Islet precursor cell (in vitro differentiated cells): Measurements from ENCODE around the gene NCOA3.
A peak's percentile ranks its signal among the peaks of the same experiment; 100 is the strongest.
"Not testable (repeated sequence)": the region's sequence is repeated elsewhere in the genome, so short reads cannot be mapped to it uniquely, and the experiment has no call there.

ENCODE experiments used
- DNase-seq: peaks from one replicate; pipeline ENCODE4 v3.0.0-alpha.2; 2018

NCOA3 gene

GRCh38 chr20:47541355-47541922, 39.8 kb downstream of the NCOA3 start:
- no peak for DNase-seq

GRCh38 chr20:47543006-47543431, 41.3 kb downstream of the NCOA3 start:
- DNase-seq, result no peak

DNA sequence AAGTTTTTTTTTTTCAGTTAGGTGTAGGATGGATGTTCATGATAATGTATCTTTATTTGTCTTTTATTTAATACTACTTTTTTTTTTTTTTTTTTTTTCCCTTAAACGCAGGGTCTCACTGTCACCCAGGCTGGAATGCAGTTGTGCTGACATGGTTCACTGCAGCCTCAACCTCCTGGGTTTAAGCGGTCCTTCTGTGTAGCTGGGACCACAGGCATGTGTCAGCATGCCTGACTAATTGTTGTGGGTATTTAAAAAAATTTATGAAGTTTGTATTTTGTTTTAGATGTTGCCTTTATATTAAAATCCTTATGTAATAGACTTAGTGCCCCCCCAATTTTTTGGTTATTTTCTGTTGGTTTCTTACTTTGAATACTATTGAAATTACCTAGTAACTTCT, 42.6 kb downstream of the NCOA3 start:
- DNase-seq, result peak; percentile 71

GRCh38 chr20:47544852-47545251, 43.2 kb downstream of the NCOA3 start:
- no peak for DNase-seq

GRCh38 chr20:47545499-47545898, 43.8 kb downstream of the NCOA3 start:
- no peak for DNase-seq

- DNase-seq, result no peak
Measured at GRCh38 chr20:47546184-47547033, 44.7 kb downstream of the NCOA3 start.

DNA sequence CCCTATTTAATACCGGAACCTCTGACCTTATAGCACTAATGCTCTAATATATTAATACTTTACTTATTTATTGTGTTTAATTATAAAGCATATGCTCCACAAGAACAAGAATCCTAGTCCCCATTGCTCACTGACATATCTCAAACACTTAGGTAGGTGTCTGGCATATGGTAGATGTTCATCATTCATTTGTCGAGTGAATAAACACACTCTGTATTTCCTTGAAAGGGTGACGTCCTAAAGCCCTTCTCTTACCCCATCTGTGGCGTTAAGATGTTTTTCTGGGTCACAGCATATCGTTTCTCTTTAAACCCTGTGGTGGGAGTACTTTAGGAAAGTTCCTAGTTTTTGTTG, 45.3 kb downstream of the NCOA3 start:
- no peak for DNase-seq

DNA sequence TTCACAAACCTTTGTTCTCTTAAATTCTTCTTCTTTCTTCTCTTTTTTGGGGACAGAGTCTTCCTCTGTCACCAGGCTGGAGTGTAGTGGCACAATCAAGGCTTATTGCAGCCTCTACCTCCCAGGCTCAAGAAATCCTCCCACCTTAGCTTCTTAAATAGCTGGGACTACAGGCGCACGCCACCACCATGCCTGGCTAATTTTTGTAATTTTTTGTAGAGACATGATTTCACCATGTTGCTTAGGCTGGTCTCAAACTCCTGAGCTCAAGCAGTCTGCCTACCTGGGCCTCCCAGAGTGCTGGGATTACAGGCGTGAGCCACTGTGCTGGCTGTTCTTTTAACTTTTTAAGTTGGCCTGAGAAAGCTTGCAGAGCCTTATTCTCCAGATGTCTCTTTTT, 48.0 kb downstream of the NCOA3 start:
- no peak for DNase-seq

- DNase-seq, result no peak
Measured at GRCh38 chr20:47551222-47551621, 49.5 kb downstream of the NCOA3 start.

DNA sequence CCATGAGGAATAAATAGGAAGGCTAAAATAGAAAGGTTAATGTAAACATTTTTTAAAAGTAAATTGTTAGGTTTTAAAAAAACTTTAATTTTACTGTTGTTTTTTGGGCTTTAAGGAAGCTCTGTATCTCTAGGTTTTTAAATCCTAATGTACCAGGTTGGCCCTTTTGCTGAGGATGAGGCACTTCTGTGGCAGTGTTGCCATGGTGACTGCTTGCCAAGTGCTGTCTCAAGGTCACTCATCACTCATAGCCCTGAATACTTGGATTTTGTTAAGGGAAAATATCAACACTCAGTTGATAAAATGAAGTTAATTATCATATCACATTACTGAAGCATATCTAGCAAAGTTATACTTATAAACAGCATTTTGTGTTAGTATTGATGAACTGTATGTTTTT, 50.2 kb downstream of the NCOA3 start:
- DNase-seq, result no peak

- DNase-seq, result no peak
Measured at GRCh38 chr20:47552996-47553395, 51.3 kb downstream of the NCOA3 start.

GRCh38 chr20:47553594-47554235, 52.0 kb downstream of the NCOA3 start:
- DNase-seq, result not testable (repeated sequence)

DNA sequence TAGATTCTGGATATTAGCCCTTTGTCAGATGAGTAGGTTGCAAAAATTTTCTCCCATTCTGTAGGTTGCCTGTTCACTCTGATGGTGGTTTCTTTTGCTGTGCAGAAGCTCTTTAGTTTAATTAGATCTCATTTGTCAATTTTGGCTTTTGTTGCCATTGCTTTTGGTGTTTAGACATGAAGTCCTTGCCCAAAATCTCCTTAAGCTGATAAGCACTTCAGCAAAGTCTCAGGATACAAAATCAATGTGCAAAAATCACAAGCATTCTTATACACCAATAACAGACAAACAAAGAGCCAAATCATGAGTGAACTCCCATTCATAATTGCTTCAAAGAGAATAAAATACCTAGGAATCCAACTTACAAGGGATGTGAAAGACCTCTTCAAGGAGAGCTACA, 52.6 kb downstream of the NCOA3 start:
- not testable (repeated sequence) for DNase-seq

DNA sequence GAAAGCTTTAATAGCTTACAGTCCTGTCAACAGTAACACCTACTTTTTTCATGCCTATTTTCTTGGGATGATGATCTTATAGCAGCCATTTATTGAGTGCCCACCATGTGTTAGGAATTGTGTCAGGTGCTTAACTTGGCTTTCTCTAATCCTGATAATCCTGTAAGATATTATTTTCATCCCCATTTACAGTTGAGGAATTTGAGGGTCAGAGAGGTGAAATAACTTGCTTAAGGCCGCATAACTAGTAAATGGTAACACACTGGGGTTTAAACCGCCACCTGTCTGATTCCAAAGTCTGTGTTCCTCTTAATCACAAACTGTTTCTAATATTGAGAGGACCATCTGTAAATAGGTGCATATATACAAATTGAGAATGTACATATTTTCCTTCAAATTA, 55.5 kb downstream of the NCOA3 start:
- DNase-seq, result no peak

- no peak for DNase-seq
Measured at GRCh38 chr20:47557791-47558190, 56.1 kb downstream of the NCOA3 start.

DNA sequence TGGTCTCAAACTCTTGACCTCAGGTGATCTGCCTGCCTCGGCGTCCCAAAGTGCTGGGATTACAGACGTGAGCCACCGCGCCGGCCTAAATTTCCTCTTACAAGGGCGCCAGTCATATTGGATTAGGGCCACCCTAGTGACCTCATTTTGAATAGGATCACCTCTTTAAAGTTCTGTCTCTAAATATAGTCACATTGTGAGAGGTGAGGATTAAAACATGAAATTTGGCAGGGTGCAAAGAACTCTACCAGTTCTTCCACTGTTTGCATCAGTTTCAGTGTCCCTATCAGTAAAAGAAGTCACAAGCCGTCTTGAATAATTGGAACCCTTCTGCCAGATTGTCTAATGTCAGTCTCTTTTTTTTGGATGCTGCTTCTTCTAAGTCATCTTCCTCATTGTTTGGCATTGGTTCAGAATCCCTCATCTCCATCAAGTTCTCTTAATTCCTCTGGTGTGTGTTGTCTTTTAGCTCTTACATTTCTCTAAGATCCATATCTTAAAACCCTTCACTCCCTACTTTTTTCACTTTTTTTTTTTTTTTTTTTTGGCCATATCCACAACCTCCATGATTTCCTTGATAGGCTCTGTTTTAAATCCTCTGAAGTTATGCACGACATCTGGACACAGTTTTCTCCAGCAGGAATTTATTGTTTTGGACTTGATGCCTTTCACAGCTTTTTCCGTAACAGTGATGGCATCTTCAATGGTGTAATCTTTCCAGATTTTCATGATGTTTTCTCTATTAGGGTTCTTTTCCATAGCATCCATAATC, 56.8 kb downstream of the NCOA3 start:
- no peak for DNase-seq

DNA sequence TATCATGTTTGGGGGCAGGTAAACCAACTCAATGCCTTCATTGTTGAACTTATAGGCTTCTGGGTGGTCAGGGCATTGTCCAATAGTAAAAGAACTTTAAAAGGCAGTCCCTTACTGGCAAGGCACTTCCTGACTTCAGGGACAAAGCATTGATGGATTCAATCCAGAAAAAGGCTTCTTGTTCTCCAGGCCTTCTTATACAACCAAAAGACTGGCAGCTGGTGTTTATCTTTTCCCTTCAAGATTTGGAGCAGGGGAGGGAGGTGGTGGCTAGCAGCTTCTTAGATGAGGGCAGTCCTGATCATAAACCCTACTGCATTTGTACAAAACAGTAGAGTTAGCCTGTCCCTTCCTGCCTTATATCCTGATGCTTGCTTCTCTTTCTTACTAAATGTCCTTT, 57.5 kb downstream of the NCOA3 start:
- no peak for DNase-seq

GRCh38 chr20:47561180-47561579, 59.5 kb downstream of the NCOA3 start:
- no peak for DNase-seq

DNA sequence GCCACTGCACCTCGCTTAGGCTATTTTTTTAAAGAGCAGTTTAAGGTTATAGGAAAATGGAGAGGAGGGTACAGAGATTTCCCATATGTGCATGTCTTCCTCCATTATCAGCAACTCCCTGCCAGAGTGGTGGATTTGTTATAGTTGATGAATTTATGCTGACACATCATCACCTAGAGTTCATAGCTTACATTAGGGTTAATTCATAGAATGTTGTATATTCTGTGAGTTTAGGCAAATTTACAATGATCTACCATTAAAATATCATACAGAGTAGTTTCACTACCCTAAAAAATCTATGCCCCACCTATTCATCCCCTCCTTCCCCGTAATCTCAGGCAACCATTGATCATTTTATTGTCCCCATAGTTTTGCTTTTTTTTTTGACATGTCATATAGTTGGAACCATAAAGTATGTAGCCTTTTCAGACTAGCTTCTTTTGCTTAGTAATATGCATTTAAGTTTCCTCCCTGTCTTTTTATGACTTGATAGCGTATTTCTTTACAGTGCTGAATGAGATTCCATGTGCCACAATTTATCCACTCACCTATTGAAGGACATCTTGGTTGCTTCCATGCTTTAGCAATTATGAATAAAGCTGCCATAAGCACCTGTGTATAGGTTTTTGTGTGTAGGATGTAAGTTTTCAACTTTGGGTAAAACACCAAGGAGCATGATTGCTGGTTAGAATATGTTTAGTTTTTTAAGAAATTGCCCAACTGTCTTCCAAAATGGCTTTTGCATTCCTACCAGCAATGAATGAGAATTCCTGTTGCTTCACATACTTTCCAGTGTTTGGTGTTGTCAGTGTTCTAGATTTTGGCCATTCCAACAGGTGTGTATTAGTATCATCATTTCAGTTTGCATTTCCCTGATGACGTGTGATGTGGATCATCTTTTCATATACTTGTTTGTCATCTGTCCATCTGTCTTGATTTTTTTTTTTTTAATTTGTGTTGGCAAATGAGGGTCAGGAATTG, 60.2 kb downstream of the NCOA3 start:
- no peak for DNase-seq

GRCh38 chr20:47566269-47566668, 64.6 kb downstream of the NCOA3 start:
- no peak for DNase-seq

- DNase-seq, result no peak
Measured at GRCh38 chr20:47568019-47568418, 66.3 kb downstream of the NCOA3 start.

DNA sequence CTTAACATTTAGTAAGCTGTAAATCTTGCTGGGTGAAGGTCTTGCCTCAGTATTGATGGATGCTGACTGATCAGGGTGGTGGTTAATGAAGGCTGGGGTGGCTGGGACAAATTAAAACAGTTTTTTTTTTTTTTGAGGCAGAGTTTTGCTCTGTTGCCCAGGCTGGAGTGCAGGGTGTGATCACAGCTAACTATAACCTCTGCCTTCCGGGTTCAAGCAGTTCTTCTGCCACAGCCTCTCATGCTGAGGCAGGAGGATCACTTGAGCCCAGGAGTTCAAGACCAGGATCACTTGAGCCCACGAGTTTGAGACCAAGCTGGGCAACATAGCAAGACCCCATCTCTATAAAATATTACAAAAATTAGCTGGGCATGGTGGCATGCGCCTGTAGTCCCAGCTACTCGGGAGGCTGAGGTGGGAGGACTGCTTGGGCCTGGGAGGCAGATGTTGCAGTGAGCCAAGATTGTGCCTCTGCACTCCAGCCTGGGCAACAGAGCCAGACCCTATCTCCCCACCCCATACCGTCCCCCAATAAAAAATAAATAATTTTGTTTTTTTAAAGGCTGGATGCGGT, 67.2 kb downstream of the NCOA3 start:
- DNase-seq, result no peak
